Skeletal muscle cell (primary cell): ENCODE data around the gene NFE2.

Source experiments
- DNase-seq: peaks from one replicate; pipeline ENCODE4 v3.0.0-alpha.2; 2010; ENCODE audit warnings: low read depth
- H3K4me3 ChIP-seq: 2 replicates; pipeline ENCODE4 v1.5.1; 2011; ENCODE audit warnings: low read depth, mild to moderate bottlenecking, control low read depth, low read length, moderate library complexity

The NFE2 gene

GRCh38 chr12:54259194-54260011, 41.4 kb downstream of the NFE2 start:
- H3K4me3 ChIP-seq: peak overlapping the region; percentile 30
- DNase-seq: peak; percentile 65

- no peak overlapping the region for H3K4me3 ChIP-seq
- DNase-seq: no peak
Observed at GRCh38 chr12:54258201-54258681, 42.6 kb downstream of the NFE2 start.

- H3K4me3 ChIP-seq: no peak overlapping the region
- no peak for DNase-seq
Observed at GRCh38 chr12:54257332-54257731, 43.5 kb downstream of the NFE2 start.

GRCh38 chr12:54253240-54253639, 47.6 kb downstream of the NFE2 start:
- no peak overlapping the region for H3K4me3 ChIP-seq
- DNase-seq: no peak

GRCh38 chr12:54251667-54252284, 49.0 kb downstream of the NFE2 start:
- no peak overlapping the region for H3K4me3 ChIP-seq
- DNase-seq: no peak

- no peak overlapping the region for H3K4me3 ChIP-seq
- no peak for DNase-seq
Observed at GRCh38 chr12:54249489-54249888, 51.3 kb downstream of the NFE2 start.

GRCh38 chr12:54246011-54246641, 54.7 kb downstream of the NFE2 start:
- H3K4me3 ChIP-seq: no peak overlapping the region
- no peak for DNase-seq
